RWPE2 (cell line): ENCODE data around the gene RAP2B.

Source experiments
- ATAC-seq: fragments of 200-7000 bp; cut with Tn5 transposase; 3 replicates; pipeline ENCODE4 v1.9.1; 2021; ENCODE audit warnings: low read depth
- DNase-seq: peaks from one replicate; pipeline ENCODE4 v3.0.0-alpha.2; 2020; ENCODE audit warnings: low spot score
- H3K27ac ChIP-seq: fragments of 450-650 bp; 2 replicates; pipeline ENCODE4 v1.5.1; 2017; ENCODE audit warnings: mild to moderate bottlenecking; ENCODE audit not compliant: poor library complexity, severe bottlenecking
- H3K27me3 ChIP-seq: fragments of 250-450 bp; sonication (Bioruptor Pico); 2 replicates; pipeline ENCODE4 v1.5.1; 2021; ENCODE audit warnings: mild to moderate bottlenecking, moderate library complexity; ENCODE audit not compliant: insufficient read depth, poor library complexity, severe bottlenecking
- H3K36me3 ChIP-seq: fragments of 250-450 bp; sonication (Bioruptor Pico); 2 replicates; pipeline ENCODE4 v1.5.1; 2020; ENCODE audit warnings: low read depth, mild to moderate bottlenecking, moderate library complexity
- H3K4me1 ChIP-seq: fragments of 250-450 bp; sonication (Bioruptor Pico); 2 replicates; pipeline ENCODE4 v1.5.1; 2021; ENCODE audit warnings: mild to moderate bottlenecking, moderate library complexity; ENCODE audit not compliant: insufficient read depth, poor library complexity, severe bottlenecking
- H3K4me3 ChIP-seq: fragments of 250-450 bp; sonication (Bioruptor Pico); 2 replicates; pipeline ENCODE4 v1.5.1; 2021; ENCODE audit warnings: mild to moderate bottlenecking, moderate library complexity; ENCODE audit not compliant: severe bottlenecking
- H3K9me3 ChIP-seq: fragments of 250-450 bp; sonication (Bioruptor Pico); 2 replicates; pipeline ENCODE4 v1.5.1; 2021; ENCODE audit warnings: mild to moderate bottlenecking, moderate library complexity; ENCODE audit not compliant: severe bottlenecking
- TF ChIP-seq, protein P1 (sequence below): fragments of 450-650 bp; IDR thresholded peaks from one replicate; pipeline ENCODE4 v1.5.1; 2017; ENCODE audit warnings: mild to moderate bottlenecking, moderate library complexity; ENCODE audit not compliant: poor library complexity, severe bottlenecking

Gene RAP2B

DNA sequence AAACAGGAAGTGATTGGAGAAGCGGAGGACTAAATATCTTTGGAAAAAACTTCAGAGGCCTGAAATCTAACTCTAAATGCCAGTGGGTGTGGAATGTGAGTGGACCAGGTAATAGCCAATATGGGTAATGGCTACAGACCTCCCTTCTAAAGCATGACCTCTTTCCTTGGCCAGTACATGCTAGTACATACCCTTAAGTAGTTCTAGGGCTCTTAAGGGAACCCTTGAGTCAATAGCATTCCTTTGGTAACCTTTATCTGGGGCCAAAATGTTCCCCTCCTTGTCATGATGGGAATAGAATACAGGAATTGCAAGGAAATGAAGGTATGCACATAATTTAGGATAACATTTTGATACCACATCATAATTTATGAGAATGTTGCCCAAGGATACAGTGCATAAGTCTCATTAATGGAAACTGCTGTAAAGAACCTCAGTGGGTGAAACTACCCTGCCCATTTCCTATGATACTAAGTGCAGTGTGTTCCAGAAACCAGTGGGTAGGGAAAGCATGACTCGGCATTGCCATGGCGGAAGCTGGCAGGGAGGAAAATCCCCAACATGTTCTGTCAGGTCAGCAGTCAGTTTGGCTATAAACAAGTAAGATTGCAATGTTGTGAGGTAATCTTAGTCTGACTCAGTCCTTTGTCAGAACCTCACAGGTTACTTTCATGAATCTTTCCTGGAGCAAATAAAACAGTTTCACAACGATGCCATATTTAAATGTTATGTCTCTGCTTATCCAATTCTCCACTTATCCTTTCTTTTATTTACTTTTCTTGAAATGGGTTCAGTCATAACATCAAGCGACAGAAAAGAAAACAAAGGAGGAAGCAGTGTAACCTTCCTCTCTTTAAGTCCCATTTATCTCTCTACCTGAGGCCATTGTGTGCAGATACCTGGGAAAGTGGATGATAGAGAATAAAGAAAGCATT is 23.5 kb upstream of the RAP2B start:
- Histone ChIP-seq H3K36me3 (no peaks in the 10 kb centered on the region), H3K4me1 (peaks cover 51% of the 10 kb centered on the region), H3K27ac (peak overlapping the region; percentile 98), H3K27me3 (no peaks in the 10 kb centered on the region), H3K9me3 (no peaks in the 10 kb centered on the region), H3K4me3 (no peak overlapping the region)
- DNase-seq (peak; percentile 91), ATAC-seq (peak; percentile 82)
- TF ChIP-seq, protein P1, sequence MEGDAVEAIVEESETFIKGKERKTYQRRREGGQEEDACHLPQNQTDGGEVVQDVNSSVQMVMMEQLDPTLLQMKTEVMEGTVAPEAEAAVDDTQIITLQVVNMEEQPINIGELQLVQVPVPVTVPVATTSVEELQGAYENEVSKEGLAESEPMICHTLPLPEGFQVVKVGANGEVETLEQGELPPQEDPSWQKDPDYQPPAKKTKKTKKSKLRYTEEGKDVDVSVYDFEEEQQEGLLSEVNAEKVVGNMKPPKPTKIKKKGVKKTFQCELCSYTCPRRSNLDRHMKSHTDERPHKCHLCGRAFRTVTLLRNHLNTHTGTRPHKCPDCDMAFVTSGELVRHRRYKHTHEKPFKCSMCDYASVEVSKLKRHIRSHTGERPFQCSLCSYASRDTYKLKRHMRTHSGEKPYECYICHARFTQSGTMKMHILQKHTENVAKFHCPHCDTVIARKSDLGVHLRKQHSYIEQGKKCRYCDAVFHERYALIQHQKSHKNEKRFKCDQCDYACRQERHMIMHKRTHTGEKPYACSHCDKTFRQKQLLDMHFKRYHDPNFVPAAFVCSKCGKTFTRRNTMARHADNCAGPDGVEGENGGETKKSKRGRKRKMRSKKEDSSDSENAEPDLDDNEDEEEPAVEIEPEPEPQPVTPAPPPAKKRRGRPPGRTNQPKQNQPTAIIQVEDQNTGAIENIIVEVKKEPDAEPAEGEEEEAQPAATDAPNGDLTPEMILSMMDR, result no peak

DNA sequence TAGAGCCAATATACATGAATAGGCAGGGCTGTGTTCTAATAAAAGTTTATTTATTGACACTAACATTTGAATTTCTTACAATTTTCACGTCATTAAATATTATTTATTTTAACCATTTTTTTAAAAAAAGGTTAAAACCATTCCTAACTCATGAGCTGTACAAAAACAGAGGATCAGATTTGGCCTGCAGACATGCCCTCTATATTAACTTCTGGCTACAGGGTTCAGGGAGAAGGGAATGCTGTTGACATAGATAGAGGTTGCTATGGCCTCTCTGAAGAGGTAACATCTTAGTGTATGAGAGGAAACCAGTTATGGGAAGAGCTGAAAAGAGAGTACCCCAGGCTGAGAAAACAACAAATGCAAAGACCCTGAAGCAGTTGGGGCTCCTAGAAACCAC is 19.1 kb upstream of the RAP2B start:
- peaks cover 69% of the 10 kb centered on the region for H3K4me1 ChIP-seq

DNA sequence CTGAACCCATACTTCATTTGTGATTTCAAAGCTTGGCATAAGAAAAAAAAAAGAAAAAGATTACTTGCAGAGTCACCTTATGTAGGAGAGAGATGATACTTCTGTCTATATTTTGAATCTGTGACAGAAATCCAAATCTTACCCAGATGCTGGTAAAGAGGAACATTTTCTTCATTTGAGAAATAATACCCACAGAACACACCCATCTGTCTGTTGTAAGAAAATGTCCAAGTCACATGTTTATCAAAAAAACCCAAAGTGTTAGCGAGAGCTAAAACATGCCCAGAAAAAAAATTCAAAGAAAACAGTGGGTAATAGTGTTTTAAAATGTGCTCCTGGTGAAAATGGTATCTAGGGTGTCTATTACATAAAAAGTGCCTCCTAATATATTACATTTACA is 18.0 kb upstream of the RAP2B start:
- TF ChIP-seq, protein P1, result no peak
- ATAC-seq, result no peak

More for the DNA sequence above, 19.1 kb upstream of the RAP2B start:
- no peak overlapping the region for H3K4me3 ChIP-seq
- H3K27ac ChIP-seq, result peak overlapping the region; percentile 98
- TF ChIP-seq, protein P1, result no peak
- ATAC-seq, result no peak
- H3K27me3 ChIP-seq, result no peaks in the 10 kb centered on the region
- H3K9me3 ChIP-seq, result peaks cover 2% of the 10 kb centered on the region
- H3K36me3 ChIP-seq, result no peaks in the 10 kb centered on the region
- no peak for DNase-seq

DNA sequence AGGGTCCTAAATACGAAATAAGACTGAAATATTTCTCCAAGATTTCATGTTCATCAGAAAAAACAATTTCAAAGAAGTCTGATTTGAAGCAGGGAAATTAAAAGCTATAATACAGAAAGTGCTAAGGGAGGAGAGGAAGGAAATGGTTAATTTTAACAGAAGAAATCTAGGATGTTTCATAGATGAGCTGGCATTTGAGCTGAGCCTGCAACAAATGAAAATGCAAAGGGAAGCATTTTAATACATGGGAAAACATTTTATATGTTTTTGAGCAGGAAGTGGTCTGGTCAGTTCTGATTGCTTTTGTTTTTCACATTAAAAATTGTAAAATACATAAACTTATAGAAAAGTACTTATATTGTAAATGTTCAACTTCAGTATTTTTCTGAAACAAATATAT is 17.2 kb upstream of the RAP2B start:
- H3K36me3 ChIP-seq, result no peaks in the 10 kb centered on the region
- peaks cover 54% of the 10 kb centered on the region for H3K4me1 ChIP-seq
- TF ChIP-seq, protein P1, result no peak
- H3K4me3 ChIP-seq, result no peak overlapping the region
- no peaks in the 10 kb centered on the region for H3K27me3 ChIP-seq
- ATAC-seq (peak; percentile 45; the same call in 2 of the 3 replicates), DNase-seq (no peak)
- H3K9me3 ChIP-seq, result peaks cover 2% of the 10 kb centered on the region
- H3K27ac ChIP-seq, result peak overlapping the region; percentile 98

More for the DNA sequence above, 18.0 kb upstream of the RAP2B start:
- no peaks in the 10 kb centered on the region for H3K36me3 ChIP-seq
- H3K9me3 ChIP-seq, result peaks cover 2% of the 10 kb centered on the region
- no peak overlapping the region for H3K4me3 ChIP-seq
- peaks cover 61% of the 10 kb centered on the region for H3K4me1 ChIP-seq
- no peaks in the 10 kb centered on the region for H3K27me3 ChIP-seq
- DNase-seq, result no peak
- peak overlapping the region; percentile 98 for H3K27ac ChIP-seq

DNA sequence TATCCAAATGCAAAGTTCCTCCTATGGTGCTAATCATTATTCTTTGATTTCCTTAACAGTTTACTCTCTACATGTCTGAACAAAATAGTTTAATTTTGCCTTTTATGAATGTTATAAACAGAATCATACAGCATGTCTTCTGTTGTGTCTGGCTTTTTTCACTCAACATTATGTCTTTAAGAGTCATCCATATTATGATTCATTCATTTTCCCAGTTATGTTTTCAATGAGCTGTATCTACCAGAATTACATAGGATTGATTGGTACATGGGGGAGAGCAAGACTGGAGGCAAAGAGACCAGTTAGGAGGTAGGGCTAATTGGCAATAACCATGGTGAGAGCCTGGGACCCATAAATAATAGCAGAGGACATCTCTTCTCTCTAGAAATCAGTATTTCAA is 16.6 kb upstream of the RAP2B start:
- Histone ChIP-seq H3K4me3 (no peak overlapping the region), H3K36me3 (no peaks in the 10 kb centered on the region), H3K4me1 (peaks cover 47% of the 10 kb centered on the region), H3K9me3 (peaks cover 2% of the 10 kb centered on the region), H3K27ac (peak overlapping the region; percentile 98), H3K27me3 (no peaks in the 10 kb centered on the region)
- TF ChIP-seq, protein P1, result no peak
- no peak for DNase-seq
- peak; percentile 28; the same call in 1 of the 3 replicates for ATAC-seq
